Measurements from ENCODE around the gene ZNF592. TPM values are rescaled to one million over a fixed set of nuclear protein-coding genes. Genes with fewer than 3 reads are reported as not detected.

The ZNF592 gene
- total and polyA plus RNA-seq, 9 of the 15 experiments (the other 6 are each of a cell fraction or from before 2014, with no cell fraction given), result 0.88 to 23.8 (median 7.4) TPM

- TF ChIP-seq CEBPB (tag; IDR thresholded peaks at IDR 0.05) (0 out of 2 replicates have a peak, but pooled peaks have one; percentile 25), POLR3G (IDR thresholded peaks at IDR 0.05; ENCODE audit: extremely low read depth, insufficient read length, insufficient replicate concordance) (no peak), ZNF3 (CRISPR knock-in tag; IDR thresholded peaks at IDR 0.05) (no peak), CTCF (IDR thresholded peaks at IDR 0.05 in 2 of 3, conservative IDR thresholded peaks at IDR 0.05 in 1 of 3; ENCODE audit: insufficient read depth in 2 of 3, low read depth in 1 of 3, low read length in 3 of 3) (no peak)
- Histone ChIP-seq H3K79me2 (ENCODE audit: control insufficient read depth, insufficient read depth, low read length) (no peaks in the 10 kb centered on the region), H3K27me3 (ENCODE audit: control insufficient read depth in 2 of 2, insufficient read depth in 2 of 2, low read length in 2 of 2) (no peaks in the 10 kb centered on the region), H3K9me3 (replicated peaks; ENCODE audit: control insufficient read depth, insufficient read depth, low read depth, low read length) (no peaks in the 10 kb centered on the region), H3K4me2 (ENCODE audit: insufficient read depth, low read length) (no peak overlapping the region; the same call in 1 of the 2 replicates), H3K9ac (ENCODE audit: insufficient read depth in 1 of 2, low read depth in 2 of 2, low read length in 2 of 2) (no peak overlapping the region), H2AFZ (ENCODE audit: low read depth, low read length) (no peak overlapping the region), H3K27ac (ENCODE audit: extremely low read depth, low read depth, low read length) (no peak overlapping the region), H3K9me1 (ENCODE audit: control insufficient read depth, insufficient read depth, low read length) (no peaks in the 10 kb centered on the region), H3K4me3 (no peak overlapping the region), H3K4me1 (replicated peaks in 1 of 2; ENCODE audit: control insufficient read depth in 2 of 2, insufficient read depth in 2 of 2, low read length in 2 of 2) (peaks cover 5 to 24% of the 10 kb centered on the region in 2 experiments; a peak in 3 of 5 replicates), H4K20me1 (replicated peaks; ENCODE audit: control insufficient read depth, insufficient read depth, low read length) (no peaks in the 10 kb centered on the region), H3K36me3 (ENCODE audit: control insufficient read depth, insufficient read depth, low read length) (no peaks in the 10 kb centered on the region)
- ATAC-seq, result no peak
- ChIA-PET POLR2A (interaction anchor here (0.6 to 2.4 kb wide), 5 partner anchors 10 to 253 kb away, joined by 3 to 12 read pairs (median 3); partner anchors contain the start of gene WDR73), CTCF (ENCODE audit: low intra/inter-chr PET ratio) (no interaction called here)
- no peak for DNase-seq (ENCODE audit: extremely low read depth in 1 of 4, low spot score in 3 of 4)
- in situ Hi-C loops (cut with MboI), result no loop called here
- FAIRE-seq, result no peak
- no TSS peak for BruUV-seq (replicated peaks)
- intact Hi-C loops (cut with micrococcal nuclease), result loop anchor here (10.0 kb wide), 1 partner anchor 187 kb away; no protein-coding TSS in a partner anchor
- WGBS (ENCODE audit: insufficient coverage, low coverage, missing lambda C conversion rate), result 44% methylated on average over 14 of the region's 14 CpGs
Observed at GRCh38 chr15:84828086-84828908, 79.9 kb downstream of the ZNF592 start.

Measured in K562 (cell line).